Stimulated activated CD8-positive, alpha-beta memory T cell treated with anti-CD3 and anti-CD28 coated beads, Interleukin-12 subunit alpha, Interleukin-12 subunit beta, amount 100 ng/mL, for 4 hours (primary cell): ENCODE data around the gene MPND.

Experiments used
- DNase-seq: peaks from one replicate; pipeline ENCODE4 v3.0.0-alpha.2; 2020; ENCODE audit warnings: low read depth

MPND gene

DNA sequence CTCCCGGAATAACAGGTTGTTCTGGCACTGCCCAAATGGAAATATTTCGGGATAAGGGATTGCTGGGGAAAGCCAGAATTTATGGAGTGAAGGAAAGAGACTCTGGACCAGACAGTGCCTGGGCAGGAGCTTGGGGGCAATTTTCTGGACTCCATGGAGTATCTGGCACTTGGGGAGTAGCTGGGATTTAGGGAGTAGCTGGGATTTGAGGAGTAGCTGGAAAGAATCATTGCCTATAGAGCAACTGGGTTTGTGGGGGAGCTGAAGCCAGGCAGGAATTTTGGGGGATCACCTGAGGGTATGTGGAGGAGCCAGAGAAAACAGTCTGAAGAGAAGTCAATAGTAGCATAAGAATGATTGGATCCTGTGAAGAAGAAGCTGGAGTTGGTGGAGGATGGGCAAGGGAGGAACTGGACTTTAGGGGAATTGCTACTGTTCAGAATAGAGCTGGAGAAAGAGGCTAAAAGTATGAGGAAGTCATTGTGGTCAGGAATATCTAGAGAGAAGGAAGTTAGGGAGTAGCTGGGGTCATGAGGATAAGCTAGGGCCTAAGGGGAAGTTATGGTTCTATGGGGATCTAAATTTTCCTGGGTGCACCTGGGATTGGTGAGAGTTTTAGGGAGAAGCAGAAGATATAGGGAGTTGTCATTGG lies 24.2 kb upstream of the MPND start:
- DNase-seq, result no peak

DNA sequence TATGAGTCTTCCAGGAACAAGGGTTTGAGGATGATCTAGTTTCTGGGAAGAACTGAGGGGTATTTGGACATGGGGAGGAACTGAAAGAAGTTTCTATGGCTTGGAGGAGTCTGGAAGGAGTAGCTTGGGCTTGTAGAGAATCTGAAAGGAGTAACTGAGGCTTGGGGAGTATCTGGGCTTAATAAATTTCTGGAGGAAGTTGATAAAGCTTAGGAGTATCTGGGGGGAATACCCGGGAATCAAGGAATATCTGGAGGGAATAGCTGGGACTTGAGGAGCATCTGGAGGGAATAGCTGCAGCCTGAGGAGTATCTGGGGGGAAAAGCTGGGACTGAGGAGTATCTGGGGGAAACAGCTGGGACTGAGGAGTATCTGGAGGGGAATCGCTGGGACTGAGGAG lies 22.9 kb upstream of the MPND start:
- no peak for DNase-seq

DNA sequence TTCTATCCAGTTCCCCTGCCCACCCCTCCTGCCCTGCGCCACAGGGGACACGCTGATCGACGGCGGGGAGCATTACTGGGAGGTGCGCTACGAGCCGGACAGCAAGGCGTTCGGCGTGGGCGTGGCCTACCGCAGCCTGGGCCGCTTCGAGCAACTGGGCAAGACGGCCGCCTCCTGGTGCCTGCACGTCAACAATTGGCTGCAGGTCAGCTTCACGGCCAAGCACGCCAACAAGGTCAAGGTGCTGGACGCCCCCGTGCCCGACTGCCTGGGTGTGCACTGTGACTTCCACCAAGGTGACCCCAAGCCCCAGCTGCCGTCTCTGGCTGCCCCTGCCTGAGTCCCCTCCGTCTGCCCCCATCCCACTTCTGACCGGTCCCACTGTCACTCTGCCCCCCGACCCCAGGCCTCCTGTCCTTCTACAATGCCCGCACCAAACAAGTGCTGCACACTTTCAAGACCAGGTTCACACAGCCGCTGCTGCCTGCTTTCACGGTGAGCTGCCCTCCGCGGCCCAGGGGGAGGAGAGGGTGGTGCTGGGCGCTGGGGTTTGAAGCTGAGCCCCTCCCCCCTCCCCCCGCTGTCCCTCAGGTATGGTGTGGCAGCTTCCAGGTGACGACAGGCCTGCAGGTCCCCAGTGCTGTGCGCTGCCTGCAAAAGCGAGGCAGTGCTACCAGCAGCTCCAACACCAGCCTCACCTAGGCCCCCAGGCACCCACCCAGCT lies 20.3 kb upstream of the MPND start:
- no peak for DNase-seq

DNA sequence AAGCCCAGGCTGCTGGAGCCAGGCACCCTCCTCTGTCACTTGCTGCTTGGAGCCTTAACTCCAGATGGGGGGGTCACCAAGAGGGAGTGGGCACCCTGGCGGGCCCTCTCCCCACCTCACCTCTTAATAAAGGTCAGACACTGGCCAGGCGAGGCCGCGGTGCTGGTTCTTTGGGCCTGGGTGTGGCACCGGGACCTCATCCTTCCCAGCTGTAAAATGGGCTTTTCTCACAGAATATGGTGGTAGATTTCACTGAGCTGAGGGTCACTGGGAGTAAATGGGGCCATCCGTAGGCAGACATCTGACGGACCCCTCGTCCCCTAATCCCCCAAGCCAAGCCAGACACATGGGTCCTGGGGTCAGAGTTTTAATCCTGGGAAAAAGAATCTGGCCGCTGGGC lies 19.7 kb upstream of the MPND start:
- DNase-seq, result no peak

DNA sequence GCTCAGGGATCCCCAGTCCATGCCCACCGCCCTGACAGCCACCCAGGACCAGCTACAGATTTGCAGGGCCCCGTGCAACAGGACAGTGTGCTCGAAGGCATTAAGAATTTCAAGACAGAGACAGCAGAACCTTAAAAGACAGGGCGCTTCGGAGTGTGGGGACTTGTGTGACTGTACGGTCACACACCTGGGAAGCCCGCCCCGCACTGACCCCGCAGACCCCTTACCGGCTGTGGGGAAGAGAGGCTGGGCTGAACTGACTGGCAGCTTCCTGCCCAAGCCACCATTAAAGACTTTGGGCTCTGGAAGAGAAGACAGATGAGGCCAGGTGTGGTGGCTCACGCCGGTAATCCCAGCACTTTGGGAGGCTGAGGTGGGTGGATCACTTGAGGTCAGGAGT lies 19.1 kb upstream of the MPND start:
- DNase-seq, result no peak

DNA sequence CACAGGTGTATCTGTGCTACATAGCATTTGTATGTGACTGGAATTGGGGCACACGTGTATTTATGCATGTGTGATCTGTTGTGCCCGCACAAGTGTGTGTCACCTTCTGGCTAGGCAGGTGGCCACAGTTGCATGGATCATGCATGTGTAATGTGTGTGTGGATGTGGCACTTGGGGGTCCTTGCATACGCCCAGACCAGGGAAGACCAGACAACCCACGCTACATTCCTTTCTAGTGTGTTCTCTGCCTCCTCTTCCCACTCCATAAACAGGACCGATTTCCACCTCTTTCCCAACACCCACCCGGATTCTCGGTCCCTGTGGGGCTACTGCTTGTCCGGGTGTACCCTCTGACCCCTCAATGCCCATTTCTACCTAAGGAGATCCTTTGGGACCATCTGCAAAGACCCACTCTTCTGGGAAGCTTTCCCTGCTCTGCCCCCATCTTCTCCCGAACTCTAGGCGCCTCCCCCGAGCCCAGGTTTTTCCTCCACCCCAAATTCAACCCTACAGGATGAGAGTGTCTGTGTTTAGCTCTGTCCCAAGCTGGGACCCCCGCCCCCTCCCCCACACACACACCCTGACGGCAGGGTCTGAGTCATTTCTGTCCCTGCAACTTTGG lies 17.0 kb upstream of the MPND start:
- no peak for DNase-seq

DNA sequence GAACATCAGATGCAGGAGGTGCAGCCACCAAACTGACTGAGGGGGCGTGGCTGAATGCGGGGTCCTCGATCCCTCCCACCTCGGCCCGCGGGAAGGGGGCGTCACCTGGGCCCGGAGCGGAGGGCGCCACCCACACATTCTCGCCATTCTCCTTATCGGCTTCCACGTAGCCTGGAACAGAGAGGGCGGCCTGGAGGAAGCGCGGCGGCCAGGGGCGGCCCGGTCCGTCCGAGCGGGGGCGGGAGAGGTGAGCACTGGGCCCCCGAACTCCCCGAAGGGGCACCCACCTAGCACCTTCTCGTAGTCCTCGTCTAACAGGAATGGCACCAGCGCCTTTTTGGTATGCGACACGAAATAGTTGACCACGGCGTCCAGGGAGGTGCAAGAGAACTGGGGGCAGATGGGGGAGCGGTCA lies 16.5 kb upstream of the MPND start:
- no peak for DNase-seq

DNA sequence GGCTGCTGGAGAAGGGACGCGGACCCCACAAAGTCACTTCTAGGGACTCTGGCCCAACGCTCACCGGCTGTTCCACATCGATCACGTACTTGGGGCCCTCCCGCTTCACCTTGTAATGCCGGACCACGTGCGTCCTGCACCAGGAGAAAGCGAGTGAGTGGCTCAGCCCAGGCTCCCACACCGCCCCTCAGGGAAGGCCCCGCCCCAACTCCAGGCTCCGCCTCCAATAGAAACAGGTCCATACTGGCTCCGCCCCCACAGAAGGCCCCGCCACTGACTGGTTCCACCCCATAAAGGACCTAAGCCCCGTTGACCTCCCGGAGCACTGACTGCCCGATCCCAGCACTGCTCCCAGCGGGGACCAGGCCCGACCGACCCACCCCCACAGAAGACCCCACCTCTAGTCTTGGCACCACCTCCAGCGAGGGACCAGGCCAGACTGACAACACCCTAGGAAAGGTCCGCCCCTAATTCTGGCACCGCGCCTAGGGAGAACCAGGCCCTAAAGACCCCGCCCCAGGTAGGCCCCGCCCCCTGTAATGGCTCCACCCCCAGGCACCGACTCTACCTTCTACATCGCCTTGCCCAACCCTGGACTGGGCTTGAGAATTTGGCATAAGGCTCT lies 16.0 kb upstream of the MPND start:
- DNase-seq, result peak; percentile 52

DNA sequence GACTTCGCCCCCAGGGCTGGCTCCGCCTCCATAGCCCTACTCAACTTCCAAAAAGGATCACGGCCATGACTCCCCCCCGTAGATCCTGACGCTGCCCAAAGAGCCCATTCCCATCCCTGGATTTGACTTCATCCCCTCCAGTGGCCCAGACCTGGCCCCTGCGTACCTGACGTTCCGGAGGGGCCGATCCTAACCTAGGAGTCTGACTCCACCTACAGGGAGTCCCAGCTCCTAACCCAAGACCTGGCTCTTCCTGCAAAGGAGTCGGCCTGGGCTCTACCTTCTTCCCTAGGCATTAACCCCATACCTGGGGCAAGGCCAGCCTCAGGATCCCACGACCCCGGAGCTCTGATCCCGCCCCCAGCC lies 15.5 kb upstream of the MPND start:
- no peak for DNase-seq

DNA sequence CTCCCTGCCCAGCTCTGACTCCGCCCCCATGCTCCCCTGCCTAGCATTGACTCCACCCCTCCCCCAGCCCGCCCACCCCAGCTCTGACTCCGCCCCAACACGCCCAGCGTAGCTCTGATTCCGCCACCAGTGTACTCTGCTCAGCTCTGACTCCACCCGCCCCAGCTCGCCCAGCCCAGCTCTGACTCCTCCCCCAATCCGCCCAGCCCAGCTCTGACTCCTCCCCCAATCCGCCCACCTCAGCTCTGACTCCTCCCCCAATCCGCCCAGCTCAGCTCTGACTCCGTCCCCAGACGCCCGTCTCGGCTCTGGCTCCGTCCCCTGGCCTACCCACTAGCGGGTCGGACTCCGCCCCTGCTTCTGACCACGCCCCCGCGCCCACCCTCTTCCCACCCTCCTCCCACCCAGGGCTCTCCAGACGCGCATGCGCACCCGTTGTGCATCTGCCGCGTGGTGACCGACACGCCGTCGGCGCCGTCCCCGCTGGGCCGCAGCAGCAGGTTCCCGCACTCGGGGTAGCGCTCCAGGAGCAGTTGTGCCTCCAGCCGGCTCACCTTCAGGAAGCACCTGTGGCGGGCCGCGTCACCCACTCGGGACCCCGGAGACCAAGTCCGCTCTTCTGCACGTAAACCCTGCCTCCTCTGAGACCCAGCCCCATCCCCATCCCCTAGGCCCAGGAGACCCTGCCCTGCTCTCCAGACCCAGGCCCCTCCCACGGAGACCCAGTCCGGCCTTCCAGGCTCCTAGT lies 14.9 kb upstream of the MPND start:
- DNase-seq, result peak; percentile 93

DNA sequence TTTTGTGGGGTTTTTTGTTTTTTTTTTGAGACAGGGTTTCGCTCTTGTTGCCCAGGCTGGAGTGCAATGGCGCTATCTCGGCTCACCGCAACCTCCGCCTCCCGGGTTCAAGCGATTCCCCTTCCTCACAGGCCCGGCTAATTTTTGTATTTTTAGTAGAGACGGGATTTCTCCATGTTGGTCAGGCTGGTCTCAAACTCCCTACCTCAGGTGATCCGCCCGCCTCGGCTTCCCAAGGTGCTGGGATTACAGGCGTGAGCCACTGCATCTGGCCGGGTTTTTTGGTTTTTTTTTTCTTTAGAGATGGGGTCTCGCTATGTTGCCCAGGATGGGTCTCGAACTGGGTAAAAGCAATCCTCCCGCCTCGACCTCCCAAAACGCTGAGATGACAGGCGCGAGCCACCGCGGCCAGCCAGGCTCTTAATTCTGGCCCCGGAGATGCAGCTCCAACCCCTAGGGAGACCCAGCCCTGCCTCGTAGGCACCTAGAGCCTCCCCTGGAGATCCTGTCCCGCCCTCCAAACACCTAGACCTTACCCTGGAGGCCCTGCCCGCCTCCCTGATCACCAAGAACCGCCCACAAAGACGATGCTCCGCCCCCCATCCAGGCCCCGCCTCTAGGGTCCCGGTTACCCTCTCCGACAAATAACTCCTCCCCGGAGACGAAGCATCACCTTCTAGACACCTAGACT lies 14.2 kb upstream of the MPND start:
- peak; percentile 17 for DNase-seq

DNA sequence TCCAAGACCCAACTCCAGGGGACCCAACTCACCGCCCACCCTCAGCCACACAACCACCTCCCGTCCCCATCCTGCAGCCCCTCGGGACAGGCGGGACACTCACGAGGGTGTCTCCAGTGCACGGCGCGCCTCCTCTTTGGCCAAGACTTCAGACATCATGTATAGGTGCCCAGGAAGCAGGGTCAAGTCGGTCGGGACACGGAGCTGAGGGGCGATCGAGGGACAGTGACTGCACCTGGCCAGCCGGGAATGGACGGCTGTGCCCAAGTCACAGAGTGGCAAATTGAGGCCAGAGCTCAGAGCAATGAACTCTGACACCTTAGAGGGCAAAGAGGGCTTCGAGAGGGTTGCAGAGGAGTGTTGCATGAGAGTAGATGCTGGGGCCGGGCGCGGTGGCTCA lies 13.5 kb upstream of the MPND start:
- no peak for DNase-seq

DNA sequence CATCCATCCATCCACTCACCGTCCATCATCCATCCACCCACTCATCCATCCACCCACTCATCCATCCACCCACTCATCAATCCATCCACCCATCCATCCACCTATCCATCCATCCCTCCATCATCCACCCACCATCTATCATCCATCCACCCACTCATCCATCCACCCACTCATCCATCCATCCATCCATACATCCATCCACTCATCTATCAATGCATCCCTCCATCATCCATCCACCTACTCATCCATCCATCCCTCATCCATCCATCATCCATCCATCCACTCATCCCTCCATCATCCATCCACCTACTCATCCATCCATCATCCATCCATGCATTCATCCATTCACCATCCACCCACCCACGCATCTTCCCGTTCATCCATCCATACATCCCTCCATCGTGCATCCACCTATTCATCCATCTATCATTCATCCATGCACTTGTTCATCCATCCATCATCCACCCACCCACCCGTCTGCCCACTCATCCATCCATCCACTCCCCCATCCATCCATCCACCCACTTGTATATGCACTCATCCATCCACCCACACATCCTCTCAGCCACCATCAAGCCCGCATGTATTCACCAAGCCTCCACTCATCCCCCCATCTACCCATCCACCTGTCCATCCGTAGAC lies 8.3 kb upstream of the MPND start:
- DNase-seq, result no peak

DNA sequence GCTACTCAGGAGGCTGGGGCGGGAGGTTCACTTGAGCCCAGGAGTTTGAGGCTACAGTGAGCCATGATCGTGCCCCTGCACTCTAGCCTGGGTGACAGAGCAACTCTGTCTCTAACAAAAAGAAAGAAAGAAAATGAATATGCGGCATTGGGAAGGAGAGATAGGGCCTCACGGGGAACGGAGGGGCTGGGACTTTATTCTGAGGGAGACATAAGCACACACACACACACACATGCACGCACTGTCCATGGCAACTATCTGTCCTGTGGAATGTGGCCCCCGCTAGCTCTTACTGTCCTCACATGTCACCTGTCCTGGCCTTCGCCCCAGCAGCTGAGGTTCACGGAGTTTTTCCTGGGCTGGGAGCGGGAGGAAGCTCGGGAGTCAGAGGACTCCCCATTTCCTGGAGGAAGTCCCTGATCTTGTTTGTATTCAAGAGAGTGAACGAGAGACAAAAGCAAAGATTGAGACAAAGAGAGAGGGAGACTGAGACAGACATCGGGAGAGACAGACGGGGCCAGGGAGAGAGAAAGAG lies 5.4 kb upstream of the MPND start:
- DNase-seq, result no peak

DNA sequence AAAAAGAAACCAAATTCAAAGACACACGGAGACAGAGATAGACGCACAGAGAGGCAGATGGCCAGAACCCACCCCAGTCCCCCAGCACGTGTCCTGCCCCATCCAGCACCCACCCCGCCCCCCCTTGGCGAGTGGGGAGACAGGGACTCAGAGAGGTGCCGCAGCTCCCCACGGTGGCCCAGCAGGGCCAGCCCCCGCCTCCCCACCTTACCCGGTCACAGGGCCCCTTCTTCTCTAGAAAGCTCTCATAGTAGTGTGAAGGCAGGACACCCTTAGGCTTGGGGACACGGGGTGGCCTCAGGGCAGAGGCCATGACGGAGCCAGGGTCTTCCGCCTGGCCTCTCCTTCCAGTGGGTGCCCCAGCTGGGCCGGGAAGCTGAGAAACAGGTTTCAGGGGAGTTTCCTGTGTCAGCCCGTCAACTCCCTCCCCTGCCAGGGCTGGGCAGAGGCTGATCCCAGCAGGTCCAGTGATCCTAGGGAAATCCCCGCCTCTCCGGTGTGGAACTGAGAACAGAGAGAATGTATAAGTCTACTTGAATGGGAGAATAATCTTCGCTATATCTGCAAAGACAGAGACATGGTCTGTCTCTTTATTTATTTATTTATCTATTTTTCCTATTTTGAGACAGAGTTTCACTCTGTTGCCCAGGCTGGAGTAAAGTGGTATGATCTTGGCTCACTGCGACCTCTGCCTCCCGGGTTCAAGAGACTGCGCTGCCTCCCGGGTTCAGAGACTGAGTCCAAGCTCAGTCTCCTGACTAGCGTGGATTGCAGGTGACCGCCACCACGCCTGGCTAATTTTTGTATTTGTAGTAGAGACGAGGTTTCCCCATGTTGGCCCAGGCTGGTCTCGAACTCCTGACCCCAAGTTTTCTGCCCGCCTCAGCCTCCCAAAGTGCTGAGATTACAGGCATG lies 4.7 kb upstream of the MPND start, which contains the start of gene STAP2:
STAP2 (minus strand) TSS at position 387 of the 915 bp plus-strand sequence; CDS start at position 313, 74 bp downstream.
- no peak for DNase-seq

DNA sequence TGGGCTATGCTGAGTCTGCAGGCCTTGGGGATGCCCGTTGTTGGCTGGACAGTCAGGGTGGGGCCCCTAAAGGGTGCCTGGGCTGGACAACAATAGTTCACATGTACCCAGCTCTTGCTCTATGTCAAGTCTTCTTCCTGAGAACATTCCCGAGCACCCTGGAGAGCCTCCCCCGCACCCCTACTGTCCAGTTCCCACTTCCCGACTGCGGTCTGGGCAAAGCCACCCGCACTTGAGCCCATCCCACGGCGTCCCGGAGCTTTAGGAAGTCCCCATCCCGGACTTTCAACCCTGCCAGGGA lies 1.1 kb upstream of the MPND start:
- DNase-seq, result no peak

DNA sequence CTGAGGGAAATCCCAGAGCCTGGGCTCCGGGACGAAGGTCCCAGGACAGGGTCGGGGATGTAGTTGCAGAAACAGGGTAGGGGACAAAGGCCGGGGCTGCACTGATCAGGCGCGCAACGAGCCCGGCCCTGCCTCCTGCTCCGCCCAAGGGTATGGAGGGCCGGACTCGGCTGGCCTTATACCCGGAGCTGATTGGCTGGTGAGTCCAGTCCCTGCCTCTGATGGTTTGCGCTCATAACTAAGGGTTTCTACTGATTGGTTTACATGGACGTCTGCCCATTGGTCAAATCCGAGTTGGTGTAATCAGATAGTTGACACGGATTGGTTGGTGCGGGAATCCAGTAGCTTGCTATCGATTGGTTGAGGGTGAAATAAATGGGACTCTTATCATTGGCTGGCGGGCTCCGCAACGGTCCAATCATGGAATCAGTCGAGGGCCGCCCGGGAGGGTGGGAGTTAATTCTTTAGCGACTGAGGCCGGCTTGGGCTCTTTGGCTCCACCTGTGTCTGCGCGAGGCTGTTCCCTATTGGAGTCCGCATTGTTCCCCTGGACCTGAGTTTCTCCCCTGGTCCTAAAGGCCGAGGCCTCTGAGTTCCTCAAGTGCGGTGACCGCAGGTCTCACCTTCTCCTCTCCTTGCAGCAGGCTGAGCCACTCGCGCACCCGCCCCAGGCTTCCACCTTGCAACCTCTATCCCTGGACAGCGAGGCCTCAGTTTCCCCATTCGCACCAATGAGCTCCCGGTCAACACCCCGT lies 570 bp upstream of the MPND start:
- peak; percentile 71 for DNase-seq

DNA sequence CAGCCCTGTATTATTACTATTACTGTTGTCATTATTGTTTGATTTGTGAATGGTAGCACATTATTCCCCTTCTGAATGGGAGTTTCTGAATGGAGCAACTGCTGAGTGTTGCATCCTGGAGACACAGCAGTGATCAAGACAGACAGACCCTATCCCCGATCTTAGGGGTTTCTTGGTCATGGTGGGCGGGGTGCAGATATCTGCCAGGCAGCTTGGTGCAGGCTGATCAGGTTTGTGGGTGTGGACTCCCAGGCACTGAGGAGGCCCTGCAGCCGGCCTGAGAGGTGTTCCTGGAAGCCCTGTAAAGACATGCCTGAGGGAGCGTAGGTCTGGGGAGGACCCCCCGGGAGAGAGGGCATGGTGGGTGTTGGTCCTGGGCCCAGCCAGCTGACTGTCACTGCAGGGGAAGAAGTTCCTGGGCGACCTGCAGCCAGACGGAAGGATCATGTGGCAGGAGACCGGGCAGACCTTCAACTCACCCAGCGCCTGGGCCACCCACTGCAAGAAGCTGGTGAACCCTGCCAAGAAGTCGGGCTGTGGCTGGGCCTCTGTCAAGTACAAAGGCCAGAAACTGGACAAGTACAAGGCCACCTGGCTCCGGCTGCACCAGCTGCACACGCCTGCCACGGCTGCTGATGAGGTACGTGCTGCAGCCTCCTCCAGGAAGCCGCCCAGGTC lies 2.1 kb downstream of the MPND start:
- no peak for DNase-seq

DNA sequence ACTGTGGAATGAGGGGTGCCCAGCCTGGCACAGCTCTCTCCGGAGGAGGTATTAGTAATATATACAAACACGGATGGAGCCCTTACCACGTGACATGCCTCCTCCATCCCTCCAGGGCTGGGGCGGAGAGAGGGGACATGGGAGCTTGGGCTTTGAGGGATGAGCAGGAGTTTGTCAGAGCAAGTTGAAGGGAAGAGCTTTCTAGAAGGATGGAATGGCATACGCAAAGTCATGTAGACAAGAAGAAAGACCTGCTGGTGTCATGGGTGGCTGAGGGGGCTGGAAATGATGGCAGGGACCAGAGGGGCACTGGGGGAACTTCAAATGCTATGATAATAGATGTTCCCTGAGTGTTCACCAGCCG lies 2.6 kb downstream of the MPND start:
- no peak for DNase-seq
